A204.1 (cell line): ENCODE results near the gene KLHDC10.
A peak's percentile ranks its signal among the peaks of the same experiment; 100 is the strongest.
"Not testable (repeated sequence)": the region's sequence is repeated elsewhere in the genome, so short reads cannot be mapped to it uniquely, and the experiment has no call there.

Experiments used
- FAIRE-seq: peaks from 2 replicates; lab custom pipeline; 2012; peaks lifted over from hg19 to GRCh38; lab: Jason Lieb, UNC

Gene KLHDC10

GRCh38 chr7:130069978-130070860 lies at the start of gene KLHDC10:
Gene KLHDC10 (plus strand): TSS chr7:130070534. CDS start chr7:130070644, 110 bp downstream.
- peak; percentile 98 for FAIRE-seq

- FAIRE-seq = no peak
Observed at GRCh38 chr7:130021105-130021834, 49.1 kb upstream of the KLHDC10 start.

- FAIRE-seq = no peak
Observed at GRCh38 chr7:130022115-130022514, 48.2 kb upstream of the KLHDC10 start.

- no peak for FAIRE-seq
Observed at GRCh38 chr7:130022623-130023175, 47.6 kb upstream of the KLHDC10 start.

- FAIRE-seq = no peak
Observed at GRCh38 chr7:130024390-130024789, 45.9 kb upstream of the KLHDC10 start.

GRCh38 chr7:130032698-130033097 lies 37.6 kb upstream of the KLHDC10 start:
- FAIRE-seq = no peak

- peak; percentile 72 for FAIRE-seq
Observed at GRCh38 chr7:130037703-130038102, 32.6 kb upstream of the KLHDC10 start.

- no peak for FAIRE-seq
Observed at GRCh38 chr7:130040576-130040975, 29.8 kb upstream of the KLHDC10 start.

- no peak for FAIRE-seq
Observed at GRCh38 chr7:130047831-130048230, 22.5 kb upstream of the KLHDC10 start.

GRCh38 chr7:130048906-130049305 lies 21.4 kb upstream of the KLHDC10 start:
- FAIRE-seq = no peak

- FAIRE-seq = not testable (repeated sequence)
Observed at GRCh38 chr7:130052250-130052649, 18.1 kb upstream of the KLHDC10 start.

GRCh38 chr7:130055198-130055597 lies 15.1 kb upstream of the KLHDC10 start:
- not testable (repeated sequence) for FAIRE-seq

- FAIRE-seq = no peak
Observed at GRCh38 chr7:130062246-130062645, 8.1 kb upstream of the KLHDC10 start.

- FAIRE-seq = no peak
Observed at GRCh38 chr7:130063036-130063435, 7.3 kb upstream of the KLHDC10 start.

- not testable (repeated sequence) for FAIRE-seq
Observed at GRCh38 chr7:130064580-130064926, 5.8 kb upstream of the KLHDC10 start.

GRCh38 chr7:130065500-130066152 lies 4.7 kb upstream of the KLHDC10 start:
- FAIRE-seq = no peak

GRCh38 chr7:130069179-130069977 lies 956 bp upstream of the KLHDC10 start:
- FAIRE-seq = no peak

- no peak for FAIRE-seq
Observed at GRCh38 chr7:130070861-130071622, 708 bp downstream of the KLHDC10 start.

- FAIRE-seq = peak; percentile 95
Observed at GRCh38 chr7:130071701-130072622, 1.6 kb downstream of the KLHDC10 start.
